Sigmoid colon (tissue), 7 donors: ENCODE measurements around the gene TRABD2B. TPM values are rescaled to one million over a fixed set of nuclear protein-coding genes. Genes with fewer than 3 reads are reported as not detected.

Experiments
- DNase-seq: peaks from one replicate; pipeline ENCODE4 v3.0.0-alpha.2; 2019
- H3K27ac ChIP-seq, 4 donors: fragments of 200-600 bp; sonication (generic); one replicate each; pipeline ENCODE4 v1.5.1; 2016 to 2019; ENCODE audit warnings: mild to moderate bottlenecking in 1 of 4
- H3K27me3 ChIP-seq, 3 donors: fragments of 200-600 bp; sonication (generic); one replicate each; pipeline ENCODE4 v1.5.1; 2019; ENCODE audit warnings: mild to moderate bottlenecking in 1 of 3
- H3K36me3 ChIP-seq, 4 donors: fragments of 200-600 bp; sonication (generic); one replicate each; pipeline ENCODE4 v1.5.1; 2016 to 2019
- H3K4me1 ChIP-seq, 4 donors: fragments of 200-600 bp; sonication (generic); one replicate each; pipeline ENCODE4 v1.5.1; 2017 to 2019
- H3K4me3 ChIP-seq, 4 donors: fragments of 200-600 bp; sonication (generic); one replicate each; pipeline ENCODE4 v1.5.1; 2017 to 2019; ENCODE audit warnings: mild to moderate bottlenecking in 2 of 4, moderate library complexity in 1 of 4
- H3K9me3 ChIP-seq, 4 donors: fragments of 200-600 bp in 3 of 4; sonication (generic) in 3 of 4; one replicate each; pipeline versions ENCODE4 v1.5.1 to v1.6.1; 2013 to 2019
- CTCF ChIP-seq, 4 experiments: fragments of 450-650 bp in 3 of 4; fragments of 200-600 bp in 1 of 4; IDR thresholded peaks; one replicate each; pipeline ENCODE4 v1.5.1; 2016 to 2019; ENCODE audit warnings: antibody characterized with exemption in 4 of 4, mild to moderate bottlenecking in 3 of 4, moderate library complexity in 2 of 4
- EP300 ChIP-seq, 4 donors: sonication (generic); formaldehyde crosslinking; IDR thresholded peaks; one replicate each; pipeline ENCODE4 v1.6.1; 2017; ENCODE audit warnings: antibody characterized with exemption in 4 of 4
- POLR2A ChIP-seq, 2 donors: fragments of 450-650 bp; IDR thresholded peaks; one replicate each; pipeline ENCODE4 v1.6.1; 2016; ENCODE audit warnings: antibody characterized with exemption in 2 of 2, mild to moderate bottlenecking in 2 of 2, moderate library complexity in 2 of 2
- POLR2AphosphoS5 ChIP-seq, 4 donors: sonication (generic); formaldehyde crosslinking; IDR thresholded peaks; one replicate each; pipeline ENCODE4 v1.6.1; 2017; ENCODE audit warnings: antibody characterized with exemption in 4 of 4
- WGBS, 2 donors: extraction: QIAGEN DNeasy Blood & Tissue Kit; methylation state at CpG; one replicate each; pipeline ENCODE4 v1.1.7; 2013; 5-methylcytosine and 5-hydroxymethylcytosine counted together
- intact Hi-C: fragments of 100-400 bp; cut with DNase I; formaldehyde crosslinking; loops from one replicate; pipeline ENCODE4 v1.15.1; 2023
- polyA plus RNA-seq, 3 donors: library from polyadenylated mRNA; stranded (reverse); fragments of 200-250 nt; gene quantifications; one replicate each; pipeline ENCODE4 v1.2.3, GENCODE V29; 2013
- total RNA-seq, 4 donors: library from RNA; depleted of rRNA; stranded (reverse); fragments of >200 nt; gene quantifications; one replicate each; pipeline ENCODE4 v1.1.0, GENCODE V29; 2016
- donor health status: healthy with polysubstance abuse.
- donor health status: Bipolar disorder and iron deficiency.
- donor health status: healthy.

Gene TRABD2B
- total and polyA plus RNA-seq, 7 donors = 0.63 to 1.8 (median 1.0) TPM; not detected in 1

GRCh38 chr1:47972864-47973432 is 24.2 kb downstream of the TRABD2B start:
- no peaks in the 10 kb centered on the region for H3K4me1 ChIP-seq
- TF ChIP-seq POLR2A (IDR thresholded peaks at IDR 0.05) (no peak), POLR2AphosphoS5 (IDR thresholded peaks at IDR 0.05) (no peak), EP300 (IDR thresholded peaks at IDR 0.05) (no peak), CTCF (IDR thresholded peaks at IDR 0.05) (no peak)
- no peaks in the 10 kb centered on the region for H3K27me3 ChIP-seq
- intact Hi-C loops = no loop called here
- H3K27ac ChIP-seq = no peak overlapping the region
- DNase-seq = no peak
- no peak overlapping the region for H3K4me3 ChIP-seq
- no peaks in the 10 kb centered on the region for H3K9me3 ChIP-seq
- no peaks in the 10 kb centered on the region for H3K36me3 ChIP-seq
- 88 to 91% methylated on average over 4 of the region's 4 CpGs for WGBS, 2 donors

GRCh38 chr1:47971385-47972160 is 25.6 kb downstream of the TRABD2B start:
- Histone ChIP-seq H3K9me3 (no peaks in the 10 kb centered on the region), H3K36me3 (no peaks in the 10 kb centered on the region), H3K27me3 (no peaks in the 10 kb centered on the region), H3K4me1 (no peaks in the 10 kb centered on the region), H3K4me3 (no peak overlapping the region), H3K27ac (no peak overlapping the region)
- WGBS, 2 donors = 33 to 69% methylated on average over 2 of the region's 2 CpGs
- no peak for TF ChIP-seq EP300 (IDR thresholded peaks at IDR 0.05)
- TF ChIP-seq POLR2A (IDR thresholded peaks at IDR 0.05) = no peak
- no peak for TF ChIP-seq POLR2AphosphoS5 (IDR thresholded peaks at IDR 0.05)
- no peak for TF ChIP-seq CTCF (IDR thresholded peaks at IDR 0.05)
- no peak for DNase-seq
- intact Hi-C loops = no loop called here

- no peaks in the 10 kb centered on the region for H3K36me3 ChIP-seq
- H3K27ac ChIP-seq = no peak overlapping the region
- intact Hi-C loops = no loop called here
- no peaks in the 10 kb centered on the region for H3K27me3 ChIP-seq
- no peak for DNase-seq
- H3K4me3 ChIP-seq = no peak overlapping the region
- 91 to 93% methylated on average over 3 of the region's 3 CpGs for WGBS, 2 donors
- H3K9me3 ChIP-seq = no peaks in the 10 kb centered on the region
- H3K4me1 ChIP-seq = no peaks in the 10 kb centered on the region
- TF ChIP-seq CTCF (IDR thresholded peaks at IDR 0.05) (no peak), POLR2AphosphoS5 (IDR thresholded peaks at IDR 0.05) (no peak), EP300 (IDR thresholded peaks at IDR 0.05) (no peak), POLR2A (IDR thresholded peaks at IDR 0.05) (no peak)
Measured at GRCh38 chr1:47970882-47971281, 26.3 kb downstream of the TRABD2B start.

GRCh38 chr1:47969478-47969877 is 27.7 kb downstream of the TRABD2B start:
- peaks cover 0 to 3% (median 2%) of the 10 kb centered on the region in 4 donors for H3K4me1 ChIP-seq
- no peaks in the 10 kb centered on the region for H3K36me3 ChIP-seq
- WGBS, 2 donors = 85 to 90% methylated on average over 3 of the region's 3 CpGs
- no peaks in the 10 kb centered on the region for H3K27me3 ChIP-seq
- H3K27ac ChIP-seq = no peak overlapping the region
- no peak overlapping the region for H3K4me3 ChIP-seq
- intact Hi-C loops = no loop called here
- no peak for TF ChIP-seq CTCF (IDR thresholded peaks at IDR 0.05)
- TF ChIP-seq EP300 (IDR thresholded peaks at IDR 0.05) = no peak
- TF ChIP-seq POLR2AphosphoS5 (IDR thresholded peaks at IDR 0.05) = no peak
- TF ChIP-seq POLR2A (IDR thresholded peaks at IDR 0.05) = no peak
- DNase-seq = no peak
- no peaks in the 10 kb centered on the region for H3K9me3 ChIP-seq
